OCI-LY7 (cell line): Measurements from ENCODE around the gene KHDC1.

ENCODE experiments used
- EZH2phosphoT487 ChIP-seq: fragments of 200-600 bp; sonication (generic); IDR thresholded peaks from 2 replicates; pipeline ENCODE4 v1.6.1; 2018; ENCODE audit warnings: low read depth, borderline replicate concordance, mild to moderate bottlenecking, mixed run types, antibody characterized with exemption, low read length, moderate library complexity, mixed read lengths
- TF ChIP-seq, protein P1 (sequence below): fragments of 200-600 bp; sonication (generic); conservative IDR thresholded peaks from 2 replicates; pipeline ENCODE4 v1.5.1; 2014; ENCODE audit warnings: mild to moderate bottlenecking, antibody characterized with exemption, low read length, moderate library complexity, mixed read lengths

DNA sequence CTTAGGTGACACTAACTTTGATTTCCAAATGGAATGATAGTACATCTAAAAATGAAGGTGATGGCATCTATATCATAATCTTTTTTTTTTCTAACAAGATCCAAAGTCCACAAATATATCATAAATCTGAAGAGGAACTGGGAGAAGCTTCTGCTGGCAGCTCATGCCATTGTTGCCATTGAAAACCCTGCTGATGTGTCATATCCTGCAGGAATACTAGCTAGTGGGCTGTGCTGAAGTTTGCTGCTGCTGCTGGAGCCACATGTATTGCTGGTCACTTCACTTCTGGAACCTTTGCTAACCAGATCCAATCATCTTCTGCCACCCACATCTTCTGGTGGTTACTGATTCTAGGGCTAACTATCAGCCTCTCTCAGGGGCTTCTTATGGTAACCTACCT lies 27.4 kb upstream of the KHDC1 start:
- TF ChIP-seq, protein P1, sequence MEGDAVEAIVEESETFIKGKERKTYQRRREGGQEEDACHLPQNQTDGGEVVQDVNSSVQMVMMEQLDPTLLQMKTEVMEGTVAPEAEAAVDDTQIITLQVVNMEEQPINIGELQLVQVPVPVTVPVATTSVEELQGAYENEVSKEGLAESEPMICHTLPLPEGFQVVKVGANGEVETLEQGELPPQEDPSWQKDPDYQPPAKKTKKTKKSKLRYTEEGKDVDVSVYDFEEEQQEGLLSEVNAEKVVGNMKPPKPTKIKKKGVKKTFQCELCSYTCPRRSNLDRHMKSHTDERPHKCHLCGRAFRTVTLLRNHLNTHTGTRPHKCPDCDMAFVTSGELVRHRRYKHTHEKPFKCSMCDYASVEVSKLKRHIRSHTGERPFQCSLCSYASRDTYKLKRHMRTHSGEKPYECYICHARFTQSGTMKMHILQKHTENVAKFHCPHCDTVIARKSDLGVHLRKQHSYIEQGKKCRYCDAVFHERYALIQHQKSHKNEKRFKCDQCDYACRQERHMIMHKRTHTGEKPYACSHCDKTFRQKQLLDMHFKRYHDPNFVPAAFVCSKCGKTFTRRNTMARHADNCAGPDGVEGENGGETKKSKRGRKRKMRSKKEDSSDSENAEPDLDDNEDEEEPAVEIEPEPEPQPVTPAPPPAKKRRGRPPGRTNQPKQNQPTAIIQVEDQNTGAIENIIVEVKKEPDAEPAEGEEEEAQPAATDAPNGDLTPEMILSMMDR = no peak
- no peak for TF ChIP-seq EZH2phosphoT487
